ENCODE data around the gene SMIM1.

GRCh38 chr1:3824650-3825049 lies 52.1 kb downstream of the SMIM1 start:
- TF ChIP-seq POLR2A (IDR thresholded peaks at IDR 0.05; ENCODE audit: low read length) (no peak), GATA1 (IDR thresholded peaks at IDR 0.05; ENCODE audit: low read depth, low read length) (no peak)
